ENCODE data around the gene PTPRCAP.

- TF ChIP-seq CTCF (IDR thresholded peaks at IDR 0.05; ENCODE audit: low read depth, low read length) (no peak), POLR2A (IDR thresholded peaks at IDR 0.05; ENCODE audit: extremely low read depth, insufficient read length) (no peak)
These were observed 24.1 kb downstream of the PTPRCAP start for GRCh38 chr11:67413266-67413849.

All from NB4 (cell line).